ENCODE measurements around the gene HSD11B2.

DNA sequence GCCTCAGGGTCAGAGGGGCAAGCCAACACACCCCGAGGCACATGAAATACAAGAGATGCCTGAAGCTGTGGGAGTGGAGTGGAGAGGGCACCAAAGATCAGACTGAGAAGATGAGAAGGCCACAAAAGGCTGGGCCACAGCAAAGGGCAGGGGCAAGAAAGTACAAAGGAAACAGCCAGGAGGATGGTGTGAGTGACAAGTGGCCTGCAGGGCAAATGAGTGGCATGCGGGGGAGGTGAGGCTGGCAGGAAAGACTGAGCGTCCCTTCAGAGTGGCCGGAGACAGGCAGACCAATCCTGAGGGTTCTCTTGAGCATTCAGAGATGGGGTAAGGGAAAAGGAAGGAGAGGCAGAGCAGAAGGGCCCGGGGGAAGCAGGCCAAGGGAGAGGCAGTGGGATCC is 23.2 kb downstream of the HSD11B2 start:
- TF ChIP-seq, protein P1, sequence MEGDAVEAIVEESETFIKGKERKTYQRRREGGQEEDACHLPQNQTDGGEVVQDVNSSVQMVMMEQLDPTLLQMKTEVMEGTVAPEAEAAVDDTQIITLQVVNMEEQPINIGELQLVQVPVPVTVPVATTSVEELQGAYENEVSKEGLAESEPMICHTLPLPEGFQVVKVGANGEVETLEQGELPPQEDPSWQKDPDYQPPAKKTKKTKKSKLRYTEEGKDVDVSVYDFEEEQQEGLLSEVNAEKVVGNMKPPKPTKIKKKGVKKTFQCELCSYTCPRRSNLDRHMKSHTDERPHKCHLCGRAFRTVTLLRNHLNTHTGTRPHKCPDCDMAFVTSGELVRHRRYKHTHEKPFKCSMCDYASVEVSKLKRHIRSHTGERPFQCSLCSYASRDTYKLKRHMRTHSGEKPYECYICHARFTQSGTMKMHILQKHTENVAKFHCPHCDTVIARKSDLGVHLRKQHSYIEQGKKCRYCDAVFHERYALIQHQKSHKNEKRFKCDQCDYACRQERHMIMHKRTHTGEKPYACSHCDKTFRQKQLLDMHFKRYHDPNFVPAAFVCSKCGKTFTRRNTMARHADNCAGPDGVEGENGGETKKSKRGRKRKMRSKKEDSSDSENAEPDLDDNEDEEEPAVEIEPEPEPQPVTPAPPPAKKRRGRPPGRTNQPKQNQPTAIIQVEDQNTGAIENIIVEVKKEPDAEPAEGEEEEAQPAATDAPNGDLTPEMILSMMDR (IDR thresholded peaks at IDR 0.05) = no peak
- TF ChIP-seq POLR2AphosphoS5 (IDR thresholded peaks at IDR 0.05) (no peak), POLR2A (IDR thresholded peaks at IDR 0.05) (no peak)

All from prostate gland (tissue), 2 donors.